ENCODE measurements around the gene ACSS1. TPM values are rescaled to one million over a fixed set of nuclear protein-coding genes. Genes with fewer than 3 reads are reported as not detected.

Gene ACSS1
- total RNA-seq, 2 experiments from 2014 or later, result 17.5 to 18.2 TPM

- TF ChIP-seq CTCF (IDR thresholded peaks at IDR 0.05), result no peak
- DNase-seq (no peak), ATAC-seq (peak; percentile 79)
- Mint-ChIP-seq H3K36me3 (ENCODE audit: low read depth) (peaks cover 11% of the 10 kb centered on the region), H3K4me1 (ENCODE audit: low read depth) (peaks cover 7% of the 10 kb centered on the region), H3K27me3 (no peaks in the 10 kb centered on the region), H3K27ac (peak overlapping the region; percentile 41), H3K9me3 (peaks cover 2% of the 10 kb centered on the region), H3K4me3 (no peak overlapping the region)
- POLR2A ChIA-PET, result no interaction called here
- intact Hi-C loops (cut with micrococcal nuclease), result no loop called here
- CTCF ChIA-PET, result interaction anchor here (8.4 kb wide), 1 partner anchor 60 kb away, joined by 167 read pairs; the partner anchor contains the start of gene ACSS1
These were observed 57.6 kb downstream of the ACSS1 start for GRCh38 chr20:25000268-25000801.

DNA sequence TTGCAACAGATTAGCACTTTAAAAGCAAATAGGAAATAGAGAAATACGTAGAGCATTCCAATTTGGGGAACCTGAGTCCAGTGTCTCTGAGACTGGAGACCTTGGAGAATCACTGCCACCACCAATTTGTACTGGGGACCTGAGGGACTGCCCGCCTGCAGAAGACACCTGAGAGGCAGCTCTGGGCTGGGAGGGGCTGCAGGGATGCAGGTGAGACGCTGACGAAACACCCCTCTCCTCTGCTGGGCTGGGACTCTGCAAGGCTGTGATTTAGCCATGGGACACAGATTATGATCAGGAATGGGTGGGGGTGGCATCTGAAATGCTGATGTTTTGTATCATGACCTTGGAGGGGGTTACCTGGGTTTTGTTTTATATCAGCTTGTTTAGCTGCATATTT, 58.4 kb downstream of the ACSS1 start:
- Mint-ChIP-seq H3K9me3 (peaks cover 2% of the 10 kb centered on the region), H3K27ac (no peak overlapping the region), H3K36me3 (ENCODE audit: low read depth) (peaks cover 11% of the 10 kb centered on the region), H3K27me3 (no peaks in the 10 kb centered on the region), H3K4me1 (ENCODE audit: low read depth) (peaks cover 13% of the 10 kb centered on the region), H3K4me3 (no peak overlapping the region)
- POLR2A ChIA-PET, result interaction anchor here (1.1 kb wide), 1 partner anchor 10 kb away, joined by 3 read pairs; no protein-coding TSS in a partner anchor
- no peak for DNase-seq
- CTCF ChIA-PET, result interaction anchor here (0.7 to 8.4 kb wide), 2 partner anchors 61 to 180 kb away, joined by 7 to 167 read pairs; partner anchors contain the start of gene ACSS1
- ATAC-seq, result no peak
- intact Hi-C loops (cut with micrococcal nuclease), result loop anchor here (10.0 kb wide), 1 partner anchor 395 kb away; the partner anchor contains the start of gene ABHD12
- no peak for TF ChIP-seq CTCF (IDR thresholded peaks at IDR 0.05)

GRCh38 chr20:24998631-24999445, 59.1 kb downstream of the ACSS1 start:
- Mint-ChIP-seq H3K27ac (no peak overlapping the region), H3K27me3 (no peaks in the 10 kb centered on the region), H3K4me1 (ENCODE audit: low read depth) (peaks cover 16% of the 10 kb centered on the region), H3K9me3 (peaks cover 2% of the 10 kb centered on the region), H3K36me3 (ENCODE audit: low read depth) (peaks cover 11% of the 10 kb centered on the region), H3K4me3 (no peak overlapping the region)
- ChIA-PET CTCF (interaction anchor here (1.5 to 8.4 kb wide), 2 partner anchors 62 to 180 kb away, joined by 3 to 167 read pairs; partner anchors contain the start of gene ACSS1), POLR2A (interaction anchor here (1.1 kb wide), 1 partner anchor 10 kb away, joined by 3 read pairs; no protein-coding TSS in a partner anchor)
- ATAC-seq (no peak), DNase-seq (no peak)
- no peak for TF ChIP-seq CTCF (IDR thresholded peaks at IDR 0.05)
- intact Hi-C loops (cut with micrococcal nuclease), result loop anchor here (10.0 kb wide), 1 partner anchor 396 kb away; the partner anchor contains the start of gene ABHD12

- Mint-ChIP-seq H3K9me3 (peaks cover 2% of the 10 kb centered on the region), H3K4me1 (ENCODE audit: low read depth) (peaks cover 23% of the 10 kb centered on the region), H3K27me3 (no peaks in the 10 kb centered on the region), H3K4me3 (no peak overlapping the region), H3K36me3 (ENCODE audit: low read depth) (peaks cover 10% of the 10 kb centered on the region), H3K27ac (no peak overlapping the region)
- ChIA-PET POLR2A (no interaction called here), CTCF (interaction anchor here (1.5 to 8.4 kb wide), 2 partner anchors 63 to 180 kb away, joined by 3 to 167 read pairs; partner anchors contain the start of gene ACSS1)
- ATAC-seq, result no peak
- no peak for DNase-seq
- TF ChIP-seq CTCF (IDR thresholded peaks at IDR 0.05), result no peak
- intact Hi-C loops (cut with micrococcal nuclease), result loop anchor here (10.0 kb wide), 1 partner anchor 397 kb away; the partner anchor contains the start of gene ABHD12
These were observed 59.8 kb downstream of the ACSS1 start for GRCh38 chr20:24998121-24998520.

Data from activated CD8-positive, alpha-beta T cell treated with anti-CD3 and anti-CD28 coated beads for 36 hours (primary cell).